SK-N-SH treated with all-trans-retinoic acid at 6 μM for 48 hours (cell line): ENCODE data around the gene NBPF4.

ENCODE experiments used
- ATAC-seq: fragments of 200-7000 bp; cut with Tn5 transposase; 3 replicates; pipeline ENCODE4 v1.9.1; 2020; ENCODE audit warnings: mild to moderate bottlenecking, moderate library complexity
- ARNTL ChIP-seq: fragments of 450-650 bp; formaldehyde crosslinking; IDR thresholded peaks from 2 replicates; pipeline ENCODE4 v1.5.0; 2020; ENCODE audit warnings: low read depth, mild to moderate bottlenecking, moderate library complexity, borderline replicate concordance
- CREB5 ChIP-seq: fragments of 250-450 bp; sonication (Bioruptor Pico); IDR thresholded peaks from 2 replicates; pipeline ENCODE4 v1.5.1; 2020; ENCODE audit warnings: low read depth, mild to moderate bottlenecking, moderate library complexity
- CSDC2 ChIP-seq: fragments of 250-450 bp; sonication (Bioruptor Pico); IDR thresholded peaks from 2 replicates; pipeline ENCODE4 v1.5.0; 2020; ENCODE audit warnings: mild to moderate bottlenecking, moderate library complexity
- ESRRG ChIP-seq: fragments of 250-450 bp; sonication (Bioruptor Pico); IDR thresholded peaks from 2 replicates; pipeline ENCODE4 v1.6.1; 2021; ENCODE audit warnings: mild to moderate bottlenecking
- GLIS3 ChIP-seq: fragments of 250-450 bp; sonication (Bioruptor Pico); IDR thresholded peaks from 2 replicates; pipeline ENCODE4 v1.5.0; 2020; ENCODE audit warnings: mild to moderate bottlenecking, moderate library complexity
- ISL1 ChIP-seq: fragments of 250-450 bp; sonication (Bioruptor Pico); IDR thresholded peaks from 2 replicates; pipeline ENCODE4 v2.1.2; 2022; ENCODE audit warnings: mild to moderate bottlenecking, moderate library complexity
- OSR1 ChIP-seq: fragments of 250-450 bp; sonication (Bioruptor Pico); IDR thresholded peaks from 2 replicates; pipeline ENCODE4 v1.8.0; 2022; ENCODE audit warnings: moderate library complexity, mild to moderate bottlenecking, inconsistent platforms
- PATZ1 ChIP-seq: fragments of 250-450 bp; sonication (Bioruptor Pico); IDR thresholded peaks from 2 replicates; pipeline ENCODE4 v1.8.0; 2020; ENCODE audit warnings: mild to moderate bottlenecking, moderate library complexity, borderline replicate concordance
- POU6F1 ChIP-seq: fragments of 250-450 bp; sonication (Bioruptor Pico); IDR thresholded peaks from 2 replicates; pipeline ENCODE4 v1.8.0; 2021; ENCODE audit warnings: low read depth, mild to moderate bottlenecking, moderate library complexity, borderline replicate concordance
- PPARA ChIP-seq: fragments of 250-450 bp; sonication (Bioruptor Pico); IDR thresholded peaks from 2 replicates; pipeline ENCODE4 v1.5.0; 2020; ENCODE audit warnings: mild to moderate bottlenecking, borderline replicate concordance
- RARB ChIP-seq: fragments of 250-450 bp; sonication (Bioruptor Pico); IDR thresholded peaks from 2 replicates; pipeline ENCODE4 v1.8.0; 2021; ENCODE audit warnings: mild to moderate bottlenecking, moderate library complexity
- SNAI2 ChIP-seq: fragments of 250-450 bp; sonication (Bioruptor Pico); IDR thresholded peaks from 2 replicates; pipeline ENCODE4 v1.5.0; 2020; ENCODE audit warnings: mild to moderate bottlenecking, moderate library complexity
- TCF4 ChIP-seq: fragments of 250-450 bp; sonication (Bioruptor Pico); IDR thresholded peaks from 2 replicates; pipeline ENCODE4 v1.8.0; 2021; ENCODE audit warnings: mild to moderate bottlenecking, moderate library complexity, borderline replicate concordance
- TOX ChIP-seq: fragments of 250-450 bp; sonication (Bioruptor Pico); IDR thresholded peaks from 2 replicates; pipeline ENCODE4 v1.8.0; 2021; ENCODE audit warnings: mild to moderate bottlenecking, moderate library complexity, borderline replicate concordance
- TSHZ2 ChIP-seq: fragments of 250-450 bp; sonication (Bioruptor Pico); IDR thresholded peaks from 2 replicates; pipeline ENCODE4 v1.5.0; 2020; ENCODE audit warnings: mild to moderate bottlenecking, moderate library complexity
- ZFP3 ChIP-seq: fragments of 250-450 bp; sonication (Bioruptor Pico); IDR thresholded peaks from 2 replicates; pipeline ENCODE4 v1.5.0; 2020; ENCODE audit warnings: mild to moderate bottlenecking, moderate library complexity
- ZFP30 ChIP-seq: fragments of 450-650 bp; formaldehyde crosslinking; IDR thresholded peaks from 2 replicates; pipeline ENCODE4 v1.5.0; 2022; ENCODE audit warnings: mild to moderate bottlenecking, moderate library complexity
- ZNF565 ChIP-seq: fragments of 450-650 bp; formaldehyde crosslinking; conservative IDR thresholded peaks from 2 replicates; pipeline ENCODE4 v1.5.0; 2020; ENCODE audit warnings: low read depth, mild to moderate bottlenecking, moderate library complexity
- ZNF70 ChIP-seq: fragments of 450-650 bp; formaldehyde crosslinking; IDR thresholded peaks from 2 replicates; pipeline ENCODE4 v1.5.0; 2020; ENCODE audit warnings: mild to moderate bottlenecking, moderate library complexity
- ZNF8 ChIP-seq: fragments of 450-650 bp; formaldehyde crosslinking; IDR thresholded peaks from 2 replicates; pipeline ENCODE4 v1.5.0; 2020; ENCODE audit warnings: mild to moderate bottlenecking, moderate library complexity

Gene NBPF4

GRCh38 chr1:108192581-108192980, 51.3 kb downstream of the NBPF4 start:
- ATAC-seq, result no peak
- no peak for TF ChIP-seq ZFP3 (CRISPR knock-in tag)
- no peak for TF ChIP-seq TCF4 (CRISPR knock-in tag)
- TF ChIP-seq TOX (CRISPR knock-in tag), result no peak
- TF ChIP-seq ARNTL (CRISPR knock-in tag), result no peak
- no peak for TF ChIP-seq PPARA
- TF ChIP-seq PATZ1 (CRISPR knock-in tag), result no peak
- TF ChIP-seq CREB5 (CRISPR knock-in tag), result no peak
- no peak for TF ChIP-seq ZNF70 (CRISPR knock-in tag)
- no peak for TF ChIP-seq OSR1 (CRISPR knock-in tag)
- no peak for TF ChIP-seq RARB (CRISPR knock-in tag)
- TF ChIP-seq CSDC2 (CRISPR knock-in tag), result no peak
- TF ChIP-seq ZNF8 (CRISPR knock-in tag), result no peak

- TF ChIP-seq PPARA (no peak), ZFP3 (CRISPR knock-in tag) (no peak), ARNTL (CRISPR knock-in tag) (no peak), GLIS3 (CRISPR knock-in tag) (no peak), ZNF70 (CRISPR knock-in tag) (no peak), ESRRG (no peak), ZFP30 (CRISPR knock-in tag) (no peak), CREB5 (CRISPR knock-in tag) (no peak), TSHZ2 (CRISPR knock-in tag) (no peak)
- ATAC-seq, result no peak
Measured at GRCh38 chr1:108190686-108191416, 53.0 kb downstream of the NBPF4 start.

- no peak for TF ChIP-seq ZFP3 (CRISPR knock-in tag)
- no peak for TF ChIP-seq ZNF565 (CRISPR knock-in tag)
- no peak for TF ChIP-seq CREB5 (CRISPR knock-in tag)
- no peak for TF ChIP-seq ISL1
- TF ChIP-seq GLIS3 (CRISPR knock-in tag), result no peak
- no peak for TF ChIP-seq CSDC2 (CRISPR knock-in tag)
- ATAC-seq, result no peak
Measured at GRCh38 chr1:108190001-108190634, 53.8 kb downstream of the NBPF4 start.

GRCh38 chr1:108188801-108189200, 55.1 kb downstream of the NBPF4 start:
- no peak for ATAC-seq
- TF ChIP-seq TCF4 (CRISPR knock-in tag) (no peak), ISL1 (no peak), CREB5 (CRISPR knock-in tag) (no peak), OSR1 (CRISPR knock-in tag) (no peak), PPARA (no peak), TOX (CRISPR knock-in tag) (no peak), RARB (CRISPR knock-in tag) (no peak), SNAI2 (CRISPR knock-in tag) (no peak), ZFP30 (CRISPR knock-in tag) (no peak), ESRRG (no peak), ZFP3 (CRISPR knock-in tag) (no peak), POU6F1 (CRISPR knock-in tag) (no peak)
